Stimulated activated CD8-positive, alpha-beta memory T cell treated with anti-CD3 and anti-CD28 coated beads, Interleukin-12 subunit alpha, Interleukin-12 subunit beta, amount 100 ng/mL, for 4 hours (primary cell): ENCODE data around the gene NTRK1.
A peak's percentile ranks its signal among the peaks of the same experiment; 100 is the strongest.

Experiments used
- DNase-seq: peaks from one replicate; pipeline ENCODE4 v3.0.0-alpha.2; 2020; ENCODE audit warnings: low read depth

Gene NTRK1

DNA sequence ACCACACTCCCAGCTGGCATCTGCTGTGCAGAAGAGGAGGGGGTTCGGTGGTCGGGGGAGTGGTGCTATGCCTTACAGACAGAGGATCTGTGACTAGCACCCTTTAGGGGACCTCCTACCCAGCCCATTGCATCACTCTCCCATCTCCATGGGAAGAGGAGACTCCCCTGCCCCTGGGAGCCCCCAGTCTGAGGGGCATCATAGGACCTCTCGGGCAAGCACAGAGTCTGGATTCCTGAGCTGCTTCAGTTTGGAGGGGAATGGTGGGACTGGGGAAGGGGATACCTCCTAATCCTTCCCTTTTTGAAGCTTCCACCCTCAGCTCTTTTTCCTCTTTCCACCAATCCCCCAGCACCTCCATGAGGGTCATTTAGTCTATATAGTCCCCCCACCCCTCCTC lies 3.1 kb upstream of the NTRK1 start:
- DNase-seq = no peak

DNA sequence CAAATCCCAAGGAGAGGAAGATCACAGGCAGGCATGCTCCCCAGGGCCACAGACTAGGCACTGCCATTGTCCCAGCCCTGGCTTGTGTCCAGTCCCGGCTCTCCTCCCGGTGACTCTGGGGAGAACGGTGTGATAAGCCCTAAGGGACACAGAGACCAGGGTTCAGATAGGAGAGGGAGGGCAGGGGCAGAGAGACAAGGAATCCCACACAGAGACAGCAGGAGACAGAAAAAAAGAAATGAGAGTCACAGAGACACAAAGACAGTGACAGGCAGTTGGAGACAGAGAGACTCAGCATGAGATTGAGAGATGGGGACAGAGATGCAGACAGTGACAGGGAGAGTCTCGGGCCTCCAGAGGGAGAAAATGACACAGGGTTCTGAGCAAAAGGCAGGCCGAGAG lies 2.1 kb upstream of the NTRK1 start:
- DNase-seq = no peak

DNA sequence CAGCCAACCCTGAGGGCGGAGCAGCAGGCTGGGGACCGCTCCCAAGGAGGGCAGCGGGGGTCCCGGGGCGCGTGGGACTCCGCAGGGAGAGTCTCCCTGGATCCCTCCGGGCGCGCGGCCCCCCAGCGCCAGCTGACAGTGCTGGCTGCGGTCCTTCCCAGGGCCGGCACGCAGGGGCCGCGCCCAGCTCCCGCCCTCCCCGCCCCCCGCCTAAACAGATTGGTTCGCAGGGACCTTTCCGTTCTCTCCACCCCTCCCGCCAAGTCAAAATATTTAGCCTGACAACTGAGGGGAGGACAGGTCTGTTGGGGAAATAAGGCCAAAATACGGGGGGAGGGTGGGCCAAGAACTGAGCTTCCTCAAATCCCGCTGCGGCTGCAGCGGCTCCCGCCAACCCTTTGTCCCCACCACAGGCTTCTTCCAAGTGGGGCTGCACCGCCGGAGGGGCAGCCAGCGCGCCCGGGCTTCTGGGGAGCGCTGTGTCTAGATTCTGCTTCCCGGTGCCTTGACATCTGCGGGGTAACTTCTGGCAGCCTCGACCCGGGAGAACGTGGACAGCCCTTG lies 1.6 kb upstream of the NTRK1 start, which contains the start of gene INSRR:
Gene INSRR, minus strand, starts transcription at position 159 of the 564 bp plus-strand sequence. CDS start 496 bp downstream, outside the sequence.
- DNase-seq = no peak

DNA sequence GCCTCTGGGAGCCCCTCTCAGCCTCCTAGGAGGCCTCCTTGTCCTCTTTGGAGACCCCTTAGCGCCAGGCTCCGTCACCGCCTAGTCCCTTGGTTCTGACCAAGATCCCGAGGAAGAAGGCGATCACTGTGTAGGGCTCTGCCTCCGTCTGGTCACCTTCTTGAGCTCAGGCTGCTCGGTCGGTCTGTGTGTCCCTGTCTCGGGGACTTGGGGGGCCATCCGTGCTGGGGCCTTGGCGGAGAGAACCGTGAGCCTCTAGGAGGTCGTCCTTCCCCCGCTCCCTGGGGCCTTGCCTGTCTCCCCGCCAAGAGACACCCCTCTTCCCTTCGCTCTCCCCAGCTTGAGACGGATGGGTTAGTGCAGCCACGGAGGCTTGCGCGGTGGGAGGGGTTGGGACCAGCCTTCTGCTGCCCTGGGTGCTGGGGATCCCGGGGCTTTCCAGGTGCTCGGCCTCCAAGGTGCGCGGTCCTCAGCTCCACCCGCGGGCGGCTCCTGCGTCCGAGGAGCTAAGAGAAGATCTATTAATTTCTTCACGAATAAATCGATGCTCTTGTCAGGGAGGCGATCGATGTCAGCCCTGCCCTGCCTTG lies 1.0 kb upstream of the NTRK1 start:
- no peak for DNase-seq

DNA sequence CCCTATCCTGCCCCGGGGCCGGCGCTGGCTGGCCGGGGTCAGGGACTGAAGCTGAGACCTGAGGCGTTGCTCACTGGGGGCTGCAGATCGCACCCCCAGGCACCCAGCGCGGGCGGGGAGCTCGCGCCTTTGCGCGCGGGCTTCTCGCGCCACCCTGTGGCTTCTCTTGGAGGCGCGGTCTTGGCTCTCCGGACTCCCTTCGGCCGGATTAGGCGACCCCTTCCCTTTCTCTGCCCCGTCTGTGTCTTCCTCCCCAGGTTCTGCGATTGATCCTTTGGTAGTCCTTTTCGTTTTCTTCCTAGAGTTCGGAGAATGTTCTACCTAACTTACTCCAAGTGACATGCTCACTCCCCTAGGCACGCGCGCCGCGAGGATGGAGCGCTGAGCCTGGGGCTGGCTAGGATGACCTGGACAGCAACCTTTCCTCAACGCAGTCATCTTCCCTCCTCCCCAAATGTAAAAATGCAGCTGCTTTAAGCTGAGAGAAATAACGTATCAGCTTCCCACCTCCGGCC lies 495 bp upstream of the NTRK1 start:
- peak; percentile 48 for DNase-seq

DNA sequence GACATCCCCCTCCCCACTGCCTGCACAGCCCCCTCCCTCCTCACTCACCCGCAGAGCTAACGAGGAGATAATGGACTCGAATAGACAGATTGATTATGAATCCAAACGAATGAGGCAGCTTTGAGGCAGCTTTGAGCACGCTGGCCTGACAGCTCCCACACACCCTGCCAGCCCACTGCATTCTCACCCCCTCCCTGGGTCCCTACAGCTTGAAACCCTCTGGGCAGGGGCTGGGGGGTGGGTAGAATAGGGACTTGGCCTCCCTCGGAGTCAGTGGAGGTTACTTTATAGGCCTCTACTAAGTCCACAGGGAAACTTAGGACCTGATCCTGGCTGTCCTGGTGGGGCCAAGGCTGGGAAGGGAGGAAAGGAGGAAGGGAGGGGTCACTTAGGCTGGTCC lies 1.9 kb downstream of the NTRK1 start:
- DNase-seq = no peak

DNA sequence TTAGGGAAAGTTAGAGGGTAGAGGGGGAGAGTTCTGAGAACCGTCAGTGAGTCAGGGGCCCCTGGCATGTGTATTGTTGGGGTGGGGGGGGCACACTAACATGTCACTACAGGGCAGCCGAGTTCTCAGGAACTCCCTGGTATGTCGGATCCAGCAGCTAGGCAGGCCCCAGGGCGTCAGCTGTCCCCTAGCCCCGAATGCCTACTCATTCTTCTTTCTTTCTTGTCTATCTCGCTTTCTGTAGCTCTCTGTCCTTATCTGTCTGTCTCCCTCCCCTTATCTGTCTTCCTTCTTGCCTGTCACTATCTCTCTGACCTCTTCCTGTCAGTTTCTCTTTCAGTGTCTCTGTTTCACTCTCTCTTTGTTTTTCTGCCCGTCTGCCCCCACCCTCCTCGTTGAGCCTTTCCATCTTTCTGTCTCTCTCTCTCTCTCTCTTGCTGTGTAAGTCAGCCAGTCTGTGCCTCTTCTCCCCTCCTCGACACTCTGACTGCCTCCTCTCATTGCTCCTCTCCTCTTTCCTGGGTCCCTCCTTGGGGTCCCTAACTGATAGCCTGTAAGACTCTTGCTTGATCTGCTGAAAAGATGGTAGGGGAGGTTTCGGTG lies 2.4 kb downstream of the NTRK1 start:
- DNase-seq = no peak

DNA sequence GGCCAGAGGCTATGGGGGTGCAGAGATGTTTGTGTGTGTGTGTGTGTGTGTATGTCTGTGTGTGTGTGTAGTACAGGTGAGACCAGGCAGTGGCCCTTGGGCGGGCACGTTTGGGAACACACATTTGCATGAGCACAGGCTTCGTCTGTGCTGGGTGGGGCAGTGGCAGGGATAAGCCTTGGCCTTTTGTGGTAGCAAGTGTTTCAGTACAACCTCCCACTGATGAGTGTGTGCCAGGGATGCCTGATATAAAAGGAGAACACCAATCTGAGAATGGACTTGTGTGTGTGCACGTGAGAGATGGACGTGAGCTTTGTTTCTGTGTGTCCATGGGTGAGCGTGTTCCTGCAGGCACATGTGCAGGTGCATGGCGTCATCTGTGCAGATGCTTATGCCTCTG lies 3.0 kb downstream of the NTRK1 start:
- DNase-seq = no peak

DNA sequence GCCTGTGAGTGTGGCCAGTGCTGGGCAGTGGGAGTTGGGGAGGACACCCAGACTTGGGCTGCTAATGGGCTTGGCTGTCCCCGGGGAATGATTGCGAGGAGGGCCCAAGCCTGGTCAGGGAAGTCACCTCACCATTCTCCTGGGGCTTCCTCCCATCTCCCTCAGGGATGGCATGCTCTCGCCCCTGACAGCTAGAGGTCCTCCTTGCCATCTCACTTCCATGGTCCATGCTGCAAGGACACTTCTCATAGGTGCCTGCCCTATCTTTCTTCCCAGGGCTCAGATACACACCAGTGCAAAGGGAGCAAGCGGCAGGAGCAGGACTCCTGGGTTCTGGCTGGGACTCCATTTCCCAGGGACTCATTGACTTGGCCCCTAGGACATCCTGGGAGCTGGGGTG lies 4.1 kb downstream of the NTRK1 start:
- no peak for DNase-seq

DNA sequence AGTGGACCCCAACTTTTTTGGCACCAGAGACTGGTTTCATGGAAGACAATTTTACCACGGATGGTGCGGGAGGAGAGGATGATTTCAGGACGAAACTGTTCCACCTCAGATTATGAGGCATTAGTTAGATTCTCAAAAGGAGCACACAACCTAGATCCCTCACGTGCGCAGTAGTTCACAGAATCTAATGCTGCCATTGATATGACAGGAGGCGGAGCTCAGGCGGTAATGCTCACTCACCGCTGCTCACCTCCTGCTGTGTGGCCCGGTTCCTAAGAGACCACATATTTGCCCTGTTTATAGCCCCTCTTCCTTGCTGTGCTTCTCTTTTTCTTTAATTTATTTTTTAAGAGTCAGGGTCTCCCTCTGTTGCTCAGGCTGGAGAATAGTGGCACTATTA lies 4.6 kb downstream of the NTRK1 start:
- DNase-seq = no peak

DNA sequence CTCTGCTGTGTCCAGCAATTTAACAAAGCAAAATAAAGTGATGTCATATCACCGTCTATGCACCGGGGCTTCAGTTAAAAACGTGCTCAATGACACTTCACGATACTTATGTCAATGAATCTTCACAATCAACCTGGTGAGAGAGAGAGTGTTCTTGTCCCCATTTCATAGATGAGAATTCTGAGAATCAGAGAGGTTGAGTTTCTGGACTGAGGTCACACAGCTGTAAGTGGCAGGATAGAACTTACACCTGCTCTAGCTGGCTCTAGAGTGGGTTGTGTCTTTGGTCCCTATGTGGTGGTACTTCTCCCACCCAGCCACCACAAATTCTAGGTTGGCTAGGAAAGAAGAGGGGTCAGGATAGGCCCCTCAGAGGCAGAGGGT lies 5.2 kb downstream of the NTRK1 start:
- no peak for DNase-seq

DNA sequence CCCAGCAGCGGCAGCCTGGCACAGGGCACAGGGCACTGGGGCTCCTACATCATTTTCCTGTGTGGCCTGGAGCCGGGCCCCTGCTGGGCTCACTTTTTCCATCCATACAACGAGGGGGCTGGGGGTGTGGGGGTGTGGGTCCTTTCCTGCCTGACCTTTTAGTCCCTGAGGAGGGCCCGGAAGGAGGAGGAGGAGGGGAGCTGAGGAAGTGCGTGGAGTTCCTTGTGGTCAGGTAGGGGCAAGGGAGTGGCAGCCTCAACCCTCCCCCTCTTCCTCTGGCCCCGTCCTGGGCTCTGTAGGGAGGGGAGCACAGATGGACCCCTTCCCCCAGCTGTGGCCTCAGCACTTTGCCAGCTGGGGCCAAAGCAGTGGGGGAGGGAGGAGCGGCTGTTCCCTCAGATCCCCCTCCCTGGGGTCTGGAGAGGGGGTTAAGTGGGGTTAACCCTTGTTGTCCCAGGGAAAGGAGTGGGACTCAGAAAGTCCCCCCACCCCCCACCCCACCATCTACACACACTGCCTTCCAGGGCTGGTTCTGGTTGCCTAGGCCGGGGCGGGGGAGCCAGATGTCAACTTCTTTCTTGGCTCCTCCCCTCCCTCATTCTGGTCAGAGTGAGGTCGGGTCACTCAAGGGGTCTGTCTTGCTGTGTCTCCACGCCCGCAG lies 5.7 kb downstream of the NTRK1 start:
- DNase-seq = no peak

DNA sequence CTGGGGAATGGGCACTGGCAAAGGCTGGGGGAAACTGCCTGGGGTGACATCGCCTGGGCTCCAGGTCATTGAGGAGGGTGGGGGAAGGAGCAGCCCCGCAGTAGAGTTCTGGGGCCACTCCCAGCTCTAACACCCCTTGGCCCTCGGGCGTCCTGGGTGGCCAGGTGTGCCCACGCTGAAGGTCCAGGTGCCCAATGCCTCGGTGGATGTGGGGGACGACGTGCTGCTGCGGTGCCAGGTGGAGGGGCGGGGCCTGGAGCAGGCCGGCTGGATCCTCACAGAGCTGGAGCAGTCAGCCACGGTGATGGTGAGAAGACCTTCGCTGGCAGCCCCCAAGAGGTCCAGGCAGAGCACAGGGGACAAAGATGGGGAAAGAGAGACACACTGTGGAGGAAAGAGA lies 7.7 kb downstream of the NTRK1 start:
- no peak for DNase-seq

DNA sequence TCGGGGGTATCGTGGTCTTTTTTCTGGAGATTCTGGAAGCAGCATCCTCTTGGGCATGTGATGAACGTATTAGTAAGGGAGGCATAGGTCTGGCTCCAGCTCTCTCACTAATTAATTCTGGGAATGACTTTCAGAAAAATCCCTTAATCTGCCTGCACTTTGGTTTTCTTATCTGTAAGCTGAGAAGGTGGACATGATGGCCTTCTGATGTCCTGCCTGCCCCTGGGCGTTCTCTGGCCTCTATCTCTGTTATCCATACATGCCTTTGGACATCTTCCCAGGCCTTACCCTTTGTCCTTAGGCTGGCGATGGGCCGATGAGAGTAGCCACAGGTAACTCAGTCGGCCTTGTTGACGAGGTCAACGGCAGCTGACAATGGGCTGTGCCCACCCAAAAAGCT lies 8.8 kb downstream of the NTRK1 start:
- DNase-seq = no peak

DNA sequence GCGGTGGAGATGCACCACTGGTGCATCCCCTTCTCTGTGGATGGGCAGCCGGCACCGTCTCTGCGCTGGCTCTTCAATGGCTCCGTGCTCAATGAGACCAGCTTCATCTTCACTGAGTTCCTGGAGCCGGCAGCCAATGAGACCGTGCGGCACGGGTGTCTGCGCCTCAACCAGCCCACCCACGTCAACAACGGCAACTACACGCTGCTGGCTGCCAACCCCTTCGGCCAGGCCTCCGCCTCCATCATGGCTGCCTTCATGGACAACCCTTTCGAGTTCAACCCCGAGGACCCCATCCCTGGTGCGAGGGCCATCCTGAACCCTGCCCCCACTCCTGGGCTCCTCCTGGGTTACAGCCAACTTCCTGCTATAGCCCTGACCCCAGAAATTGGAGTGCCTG lies 13.0 kb downstream of the NTRK1 start:
- no peak for DNase-seq

DNA sequence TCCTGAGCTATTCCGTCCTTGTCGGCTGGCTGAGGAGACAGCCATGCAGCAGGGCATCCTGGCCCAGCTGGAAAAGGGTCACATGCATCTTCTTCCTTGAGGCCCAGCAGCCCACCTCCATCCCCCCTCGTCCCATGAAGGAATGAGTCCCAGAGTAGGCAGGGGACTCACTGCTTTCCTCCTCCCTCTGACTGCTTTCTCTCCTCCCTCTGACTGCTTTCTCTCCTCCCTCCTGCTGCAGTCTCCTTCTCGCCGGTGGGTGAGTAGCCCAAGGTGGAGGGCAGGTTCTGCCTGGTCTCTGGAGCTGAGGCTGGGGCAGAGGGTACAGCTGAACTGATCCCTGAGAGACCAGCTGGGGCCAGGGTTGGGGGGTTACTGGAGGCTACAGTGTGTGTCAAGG lies 13.5 kb downstream of the NTRK1 start:
- DNase-seq = no peak

DNA sequence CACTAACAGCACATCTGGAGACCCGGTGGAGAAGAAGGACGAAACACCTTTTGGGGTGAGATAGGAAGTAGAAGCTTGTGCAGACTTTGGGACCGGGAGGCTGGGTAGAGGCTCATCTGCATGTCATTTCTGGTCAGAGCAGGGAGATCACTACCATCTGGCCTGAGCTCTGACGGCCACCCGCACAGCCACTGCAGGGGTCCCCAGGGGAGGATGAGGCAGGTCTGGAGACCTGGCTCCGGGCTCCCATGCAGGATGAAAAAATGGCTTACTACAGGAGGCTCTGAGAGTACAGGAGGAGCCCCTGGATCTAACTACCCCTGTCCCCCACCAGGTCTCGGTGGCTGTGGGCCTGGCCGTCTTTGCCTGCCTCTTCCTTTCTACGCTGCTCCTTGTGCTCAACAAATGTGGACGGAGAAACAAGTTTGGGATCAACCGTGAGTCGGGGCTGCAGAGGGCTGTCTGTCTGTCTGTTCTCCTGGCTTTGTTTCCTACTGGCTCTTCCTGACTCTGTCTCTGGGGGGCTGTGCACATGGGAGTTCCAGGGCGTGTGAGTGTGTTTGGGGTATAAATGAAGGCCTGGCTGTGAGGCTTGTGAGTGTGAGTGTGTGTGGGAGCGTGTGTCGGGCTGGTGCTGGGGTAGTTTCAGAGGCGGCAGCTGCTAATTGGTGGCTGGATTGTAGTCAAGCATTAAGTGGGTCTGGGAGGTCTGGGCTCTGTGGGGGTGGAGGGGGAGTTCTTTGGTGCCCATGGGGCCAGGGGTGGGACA lies 14.1 kb downstream of the NTRK1 start:
- DNase-seq = no peak

DNA sequence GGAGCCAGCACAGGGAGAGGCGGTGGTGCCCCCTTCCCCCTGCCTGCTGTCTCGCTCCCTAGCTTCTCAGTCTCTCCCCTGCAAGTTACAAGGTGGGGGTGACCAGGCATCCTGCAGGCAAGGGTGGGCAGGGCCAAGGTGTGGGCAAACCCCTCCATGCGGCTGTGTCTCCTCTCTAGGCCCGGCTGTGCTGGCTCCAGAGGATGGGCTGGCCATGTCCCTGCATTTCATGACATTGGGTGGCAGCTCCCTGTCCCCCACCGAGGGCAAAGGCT lies 14.6 kb downstream of the NTRK1 start:
- no peak for DNase-seq

DNA sequence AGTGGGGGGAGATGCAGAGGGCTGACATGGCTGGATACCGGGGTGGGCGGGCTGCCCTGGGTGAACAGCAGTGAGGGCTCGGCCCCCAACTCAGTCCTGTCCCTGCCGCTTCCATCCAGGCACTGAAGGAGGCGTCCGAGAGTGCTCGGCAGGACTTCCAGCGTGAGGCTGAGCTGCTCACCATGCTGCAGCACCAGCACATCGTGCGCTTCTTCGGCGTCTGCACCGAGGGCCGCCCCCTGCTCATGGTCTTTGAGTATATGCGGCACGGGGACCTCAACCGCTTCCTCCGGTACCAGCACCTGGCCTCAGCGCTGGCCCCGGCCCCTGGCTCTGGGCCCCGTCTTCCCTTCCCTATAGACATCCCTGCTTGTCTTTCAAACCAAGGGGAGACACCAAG lies 15.6 kb downstream of the NTRK1 start:
- DNase-seq = no peak

DNA sequence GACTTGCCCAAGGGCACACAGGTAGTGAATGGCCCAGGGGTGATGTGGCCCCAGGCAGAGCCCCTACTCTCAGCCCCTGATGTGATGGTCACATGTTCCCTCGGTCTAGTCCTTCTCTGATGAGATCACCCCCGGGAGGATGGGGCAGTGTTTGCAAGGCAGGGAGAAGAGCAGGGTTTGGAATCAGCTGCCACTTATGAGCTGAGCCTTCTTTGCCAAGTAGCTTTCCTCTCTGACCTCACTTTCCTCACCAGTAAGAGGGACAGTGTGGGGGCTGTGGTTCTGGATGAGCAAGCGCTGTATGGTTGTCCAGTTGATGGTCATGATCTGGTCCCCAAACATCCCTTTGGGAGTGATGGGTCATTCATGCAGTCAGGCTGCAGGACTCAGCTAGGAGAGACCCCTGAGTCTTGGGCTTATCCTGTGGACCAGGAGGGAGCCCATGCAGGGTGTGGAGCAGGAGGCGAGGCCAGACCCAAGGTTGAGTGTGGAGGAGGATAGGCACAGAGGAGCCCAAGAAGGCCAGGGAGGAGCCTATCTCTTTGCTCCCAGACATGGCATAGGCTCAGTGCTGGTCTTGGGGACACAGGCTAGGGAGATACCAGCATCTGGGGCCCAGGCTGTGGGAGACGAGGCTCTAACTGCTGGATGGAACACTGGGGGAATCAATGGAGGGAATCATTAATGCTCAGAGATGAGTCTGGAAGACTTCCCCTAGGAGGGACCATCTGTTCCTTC lies 16.9 kb downstream of the NTRK1 start:
- DNase-seq = no peak

DNA sequence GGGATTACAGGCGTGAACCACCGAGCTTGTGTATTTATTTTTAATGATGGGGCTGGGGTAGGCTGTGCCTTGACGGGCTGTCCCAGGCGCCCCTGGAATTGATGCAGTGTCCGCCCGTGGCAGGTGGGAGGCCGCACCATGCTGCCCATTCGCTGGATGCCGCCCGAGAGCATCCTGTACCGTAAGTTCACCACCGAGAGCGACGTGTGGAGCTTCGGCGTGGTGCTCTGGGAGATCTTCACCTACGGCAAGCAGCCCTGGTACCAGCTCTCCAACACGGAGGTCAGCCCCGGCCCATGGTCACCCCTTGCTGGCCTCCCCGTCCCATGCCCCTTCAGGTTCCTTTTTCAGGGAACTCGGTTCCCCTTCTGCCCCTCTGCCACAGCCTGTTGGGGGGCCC lies 19.2 kb downstream of the NTRK1 start:
- DNase-seq = no peak

DNA sequence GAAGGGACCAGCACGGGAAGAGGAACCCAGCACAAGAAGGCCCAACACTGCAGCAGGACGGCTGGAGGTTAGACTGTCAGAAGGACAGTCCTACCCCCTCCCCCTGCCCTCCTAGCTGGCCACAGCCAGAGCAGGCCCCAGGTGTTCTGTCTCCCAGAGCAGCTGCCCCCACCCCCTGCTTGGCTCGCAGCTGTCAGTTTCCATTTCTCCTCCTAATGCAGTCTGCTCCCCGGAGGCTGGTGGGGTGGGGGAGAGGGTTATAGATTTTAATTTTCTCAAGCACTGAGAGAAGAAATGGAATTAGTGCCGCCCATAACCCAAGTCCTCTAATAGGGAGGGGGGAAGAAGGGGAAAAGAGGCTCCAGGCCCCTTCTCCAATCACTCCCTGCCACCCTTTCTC lies 19.8 kb downstream of the NTRK1 start:
- no peak for DNase-seq
